Small intestine (tissue), 7 donors: ENCODE data around the gene NHLH1. TPM values are rescaled to one million over a fixed set of nuclear protein-coding genes. Genes with fewer than 3 reads are reported as not detected.

Source experiments
- DNase-seq, 2 donors: peaks; one replicate each; pipeline versions ENCODE4 v3.0.0 to v3.0.0-alpha.2; 2013
- FAIRE-seq: peaks from 2 replicates; lab custom pipeline; 2012; peaks lifted over from hg19 to GRCh38; lab: Jason Lieb, UNC
- H3K27ac ChIP-seq, 3 donors: one replicate each; pipeline ENCODE4 v1.5.1; 2013; ENCODE audit warnings: low read length in 2 of 3, mild to moderate bottlenecking in 2 of 3, control low read depth in 1 of 3, inconsistent platforms in 1 of 3, low read depth in 1 of 3, moderate library complexity in 1 of 3
- H3K27me3 ChIP-seq, 3 donors: one replicate each; pipeline ENCODE4 v1.6.1; 2013; ENCODE audit warnings: low read length in 3 of 3, inconsistent platforms in 1 of 3; ENCODE audit not compliant: control insufficient read depth in 3 of 3, insufficient read depth in 3 of 3
- H3K36me3 ChIP-seq, 3 donors: one replicate each; pipeline ENCODE4 v1.6.1; 2013; ENCODE audit warnings: low read length in 3 of 3, inconsistent platforms in 1 of 3, low read depth in 1 of 3, mild to moderate bottlenecking in 1 of 3, moderate library complexity in 1 of 3; ENCODE audit not compliant: control insufficient read depth in 3 of 3, insufficient read depth in 2 of 3
- H3K4me1 ChIP-seq, 3 donors: one replicate each; pipeline ENCODE4 v1.6.1; 2013; ENCODE audit warnings: low read length in 2 of 3, inconsistent platforms in 1 of 3, low read depth in 1 of 3, mild to moderate bottlenecking in 1 of 3, moderate library complexity in 1 of 3; ENCODE audit not compliant: control insufficient read depth in 3 of 3, insufficient read depth in 2 of 3
- H3K4me3 ChIP-seq, 3 donors: one replicate each; pipeline ENCODE4 v1.5.1; 2013; ENCODE audit warnings: low read length in 3 of 3, control low read depth in 1 of 3, inconsistent platforms in 1 of 3, low read depth in 1 of 3, mild to moderate bottlenecking in 1 of 3, moderate library complexity in 1 of 3
- H3K9me3 ChIP-seq, 2 donors: one replicate each; pipeline ENCODE4 v1.6.1; 2013; ENCODE audit warnings: low read depth in 1 of 2, low read length in 1 of 2; ENCODE audit not compliant: control insufficient read depth in 2 of 2, insufficient read depth in 1 of 2
- WGBS, 3 donors: extraction: QIAGEN DNeasy Blood & Tissue Kit; methylation state at CpG; one replicate each; pipeline ENCODE4 v1.1.7; 2013; 5-methylcytosine and 5-hydroxymethylcytosine counted together
- polyA plus RNA-seq, 4 donors: library from polyadenylated mRNA; stranded (reverse) in 3 of 4; unstranded in 1 of 4; fragments of 200-250 nt in 3 of 4; fragments of 120-200 nt in 1 of 4; gene quantifications; one replicate each; pipeline versions ENCODE4 v1.2.1 to v1.2.3, GENCODE V29; 2013
- donor health status: healthy with polysubstance abuse.
- donor health status: control.
- donor health status: control.
- donor health status: Bipolar disorder and iron deficiency.
- donor health status: healthy.

The NHLH1 gene
- polyA plus RNA-seq, 4 donors = 0.15 to 0.67 (median 0.37) TPM

DNA sequence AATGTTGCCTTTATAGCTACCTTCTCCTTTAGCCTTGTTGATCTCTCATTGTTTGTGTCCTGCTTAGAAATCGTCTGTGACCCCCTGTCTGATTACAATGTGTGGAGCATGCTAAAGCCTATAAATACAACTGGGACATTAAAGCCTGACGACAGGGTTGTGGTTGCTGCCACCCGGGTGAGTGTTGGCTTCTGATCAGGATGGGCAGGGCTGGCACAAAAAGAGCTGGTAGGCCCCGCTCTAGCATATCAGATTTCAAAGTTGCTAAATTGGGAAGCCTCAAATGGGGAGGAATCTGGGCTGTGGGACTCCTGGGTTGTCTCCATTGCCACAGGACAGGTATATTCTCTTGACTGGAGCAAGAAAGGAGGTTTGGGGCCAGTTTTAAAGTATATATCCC, 15.2 kb upstream of the NHLH1 start:
- Histone ChIP-seq H3K4me1 (peaks cover 0 to 3% (median 0%) of the 10 kb centered on the region in 3 donors), H3K4me3 (no peak overlapping the region), H3K9me3 (no peaks in the 10 kb centered on the region), H3K27ac (no peak overlapping the region), H3K36me3 (peaks cover 27 to 67% (median 63%) of the 10 kb centered on the region in 3 donors), H3K27me3 (no peaks in the 10 kb centered on the region)
- 85 to 89% (median 86%) methylated on average over 4 of the region's 4 CpGs for WGBS, 3 donors
- FAIRE-seq = no peak
- no peak for DNase-seq

DNA sequence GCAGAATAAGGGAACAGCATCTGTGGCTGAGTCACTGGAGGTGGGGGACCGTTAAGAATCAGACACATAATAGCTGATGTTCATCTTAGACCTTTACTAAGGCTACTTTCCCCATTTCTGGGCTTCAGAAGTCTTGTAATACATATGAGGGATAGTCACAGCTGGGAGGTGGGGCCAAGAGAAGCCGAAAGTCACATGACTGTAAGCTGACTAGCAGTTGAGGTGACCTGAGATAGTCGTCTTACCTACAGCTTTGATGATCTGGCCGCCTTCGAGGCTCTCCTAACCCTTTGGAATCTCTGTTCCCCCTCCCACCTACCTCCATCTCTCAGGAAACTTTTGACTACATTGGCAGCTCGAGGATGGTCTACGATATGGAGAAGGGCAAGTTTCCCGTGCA, 14.3 kb upstream of the NHLH1 start:
- no peaks in the 10 kb centered on the region for H3K4me1 ChIP-seq
- DNase-seq = no peak
- 82 to 91% (median 91%) methylated on average over 8 of the region's 8 CpGs for WGBS, 3 donors
- peaks cover 27 to 71% (median 65%) of the 10 kb centered on the region in 3 donors for H3K36me3 ChIP-seq
- H3K27ac ChIP-seq = no peak overlapping the region
- no peaks in the 10 kb centered on the region for H3K27me3 ChIP-seq
- FAIRE-seq = no peak
- no peaks in the 10 kb centered on the region for H3K9me3 ChIP-seq
- no peak overlapping the region for H3K4me3 ChIP-seq

DNA sequence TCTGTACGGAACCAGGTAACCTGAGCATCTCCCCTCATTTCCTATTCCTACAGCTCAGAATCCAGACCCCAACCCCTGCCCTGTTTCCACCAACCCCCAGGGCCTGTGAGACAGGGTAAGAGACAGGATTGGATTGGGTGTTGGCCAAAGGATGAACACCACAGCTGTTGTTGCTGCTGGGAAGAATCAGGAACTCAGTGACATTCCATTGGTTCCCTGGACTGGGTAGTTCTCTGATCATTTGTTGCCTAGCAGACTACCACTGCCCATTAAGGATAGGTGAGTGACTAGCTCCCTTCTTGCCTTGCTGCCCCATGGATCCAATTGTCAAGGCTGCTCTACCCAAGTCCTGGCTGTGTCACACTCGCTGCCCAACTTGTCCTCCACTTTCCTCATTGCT, 13.6 kb upstream of the NHLH1 start:
- Histone ChIP-seq H3K36me3 (peaks cover 27 to 74% (median 69%) of the 10 kb centered on the region in 3 donors), H3K27ac (no peak overlapping the region), H3K4me3 (no peak overlapping the region), H3K27me3 (no peaks in the 10 kb centered on the region), H3K4me1 (no peaks in the 10 kb centered on the region), H3K9me3 (no peaks in the 10 kb centered on the region)
- DNase-seq (no peak), FAIRE-seq (no peak)
- 90 to 97% (median 97%) methylated on average over 2 of the region's 2 CpGs for WGBS, 3 donors

DNA sequence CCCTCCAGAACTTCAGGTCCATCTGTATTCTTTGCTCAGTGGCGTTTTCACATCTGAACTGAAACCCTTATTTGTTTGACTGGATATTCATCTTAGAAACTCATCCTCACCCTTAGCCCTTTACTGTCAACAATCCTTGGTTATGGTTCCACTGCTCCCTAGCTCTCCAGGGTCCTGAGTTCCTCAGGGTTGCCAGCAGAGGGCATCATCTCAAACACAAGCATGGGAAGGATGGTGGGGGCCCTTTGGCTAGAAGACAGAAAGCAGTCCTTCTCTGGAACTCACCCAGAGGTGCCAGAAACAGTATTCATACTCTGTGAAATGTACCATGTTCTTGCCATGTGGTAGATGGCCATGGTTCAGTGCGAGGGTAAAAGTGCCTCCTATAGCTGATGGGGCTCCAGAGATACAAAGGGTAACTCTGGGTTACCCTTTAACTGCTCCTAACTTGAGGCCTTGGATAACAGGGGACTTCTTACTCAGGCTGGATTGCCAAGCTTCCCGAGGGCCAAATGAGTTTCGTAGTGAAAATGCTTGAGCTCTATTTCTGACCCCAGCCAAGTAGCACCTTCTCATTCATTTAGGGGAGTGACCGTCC, 12.4 kb upstream of the NHLH1 start:
- Histone ChIP-seq H3K9me3 (no peaks in the 10 kb centered on the region), H3K4me3 (no peak overlapping the region), H3K36me3 (peaks cover 31 to 73% (median 63%) of the 10 kb centered on the region in 3 donors), H3K27ac (no peak overlapping the region), H3K27me3 (no peaks in the 10 kb centered on the region), H3K4me1 (no peaks in the 10 kb centered on the region)
- WGBS, 3 donors = 71 to 89% (median 88%) methylated on average over 5 of the region's 5 CpGs
- FAIRE-seq (no peak), DNase-seq (peak in 1 of 2 donors; percentile 24)

DNA sequence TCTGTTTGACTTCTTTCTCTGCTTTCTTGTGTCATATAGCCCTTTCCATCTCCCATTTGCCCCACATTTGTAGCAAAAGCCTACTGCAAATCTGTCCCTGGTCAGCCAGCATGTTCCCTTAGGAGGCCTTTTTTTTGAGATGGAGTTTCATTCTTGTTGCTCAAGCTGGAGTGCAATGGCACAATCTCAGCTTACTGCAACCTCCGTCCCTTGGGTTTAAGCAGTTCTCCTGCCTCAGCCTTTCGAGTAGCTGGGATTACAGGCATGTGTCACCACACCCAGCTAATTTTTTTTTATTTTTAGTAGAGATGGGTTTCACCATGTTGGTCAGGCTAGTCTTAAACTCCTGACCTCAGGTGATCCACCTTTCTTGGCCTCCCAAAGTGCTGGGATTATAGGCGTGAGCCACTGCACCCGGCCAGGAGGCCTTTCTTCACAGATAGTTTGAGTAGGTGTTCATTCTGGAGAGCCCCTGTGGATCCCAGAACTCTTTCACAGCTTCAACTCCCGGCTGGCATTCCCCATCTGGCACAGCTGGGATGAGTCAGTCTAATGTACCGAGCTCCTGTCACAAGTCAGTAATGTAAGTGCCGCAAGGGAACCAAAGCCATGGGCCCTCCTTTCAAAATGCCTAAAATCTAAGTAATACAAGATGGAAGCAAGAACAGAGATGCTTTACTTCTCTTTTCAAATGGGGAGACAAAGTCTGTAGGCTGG, 9.4 kb upstream of the NHLH1 start:
- DNase-seq (no peak), FAIRE-seq (no peak)
- Histone ChIP-seq H3K27me3 (no peaks in the 10 kb centered on the region), H3K27ac (no peak overlapping the region), H3K36me3 (peaks cover 27 to 70% (median 55%) of the 10 kb centered on the region in 3 donors), H3K4me3 (no peak overlapping the region), H3K4me1 (no peaks in the 10 kb centered on the region), H3K9me3 (no peaks in the 10 kb centered on the region)
- WGBS, 3 donors = 85 to 91% (median 88%) methylated on average over 7 of the region's 7 CpGs

DNA sequence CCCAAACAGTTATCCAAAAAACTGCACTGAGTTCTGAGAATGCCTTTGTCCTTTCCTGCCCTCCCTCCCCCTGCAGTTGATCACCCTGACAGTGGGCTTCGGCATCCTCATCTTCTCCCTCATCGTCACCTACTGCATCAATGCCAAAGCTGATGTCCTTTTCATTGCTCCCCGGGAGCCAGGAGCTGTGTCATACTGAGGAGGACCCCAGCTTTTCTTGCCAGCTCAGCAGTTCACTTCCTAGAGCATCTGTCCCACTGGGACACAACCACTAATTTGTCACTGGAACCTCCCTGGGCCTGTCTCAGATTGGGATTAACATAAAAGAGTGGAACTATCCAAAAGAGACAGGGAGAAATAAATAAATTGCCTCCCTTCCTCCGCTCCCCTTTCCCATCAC, 8.8 kb upstream of the NHLH1 start:
- peaks cover 23 to 64% (median 50%) of the 10 kb centered on the region in 3 donors for H3K36me3 ChIP-seq
- DNase-seq = no peak
- WGBS, 3 donors = 85 to 94% (median 93%) methylated on average over 4 of the region's 4 CpGs
- no peak for FAIRE-seq
- no peaks in the 10 kb centered on the region for H3K27me3 ChIP-seq
- H3K4me3 ChIP-seq = no peak overlapping the region
- H3K9me3 ChIP-seq = no peaks in the 10 kb centered on the region
- H3K27ac ChIP-seq = no peak overlapping the region
- no peaks in the 10 kb centered on the region for H3K4me1 ChIP-seq

DNA sequence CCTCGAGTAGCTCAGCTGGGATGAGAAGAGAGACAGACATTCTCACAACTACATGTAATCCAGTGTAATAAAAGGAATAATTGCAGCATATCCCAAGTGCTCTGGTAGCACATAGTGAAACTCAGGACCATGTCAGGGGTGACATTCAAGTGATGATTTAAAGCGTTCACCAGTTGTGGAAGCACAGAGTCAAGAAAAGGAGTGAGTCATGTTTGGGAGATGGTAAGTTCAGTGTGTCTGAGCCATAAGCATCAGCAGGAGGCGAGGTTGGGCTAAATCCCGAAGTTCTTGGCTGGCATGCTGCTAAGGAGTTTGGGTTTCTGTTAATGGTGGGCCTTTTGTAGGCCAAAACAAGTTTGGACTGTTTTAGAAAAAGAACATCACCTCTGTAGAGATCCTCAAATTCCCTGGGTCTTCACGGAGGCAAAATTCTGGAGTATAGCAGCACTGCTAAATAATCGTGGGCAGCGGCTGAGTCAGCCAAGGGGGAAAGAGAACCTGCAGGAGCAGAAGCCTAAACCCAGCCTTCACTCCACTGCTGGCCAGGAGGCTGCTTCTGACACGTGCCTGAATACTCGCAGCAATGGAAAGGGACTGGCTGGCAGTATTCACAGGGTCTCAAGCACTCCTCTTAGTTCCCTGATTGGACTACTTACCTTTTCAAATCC, 7.2 kb upstream of the NHLH1 start:
- FAIRE-seq (no peak), DNase-seq (no peak)
- Histone ChIP-seq H3K9me3 (no peaks in the 10 kb centered on the region), H3K27ac (no peak overlapping the region), H3K4me1 (no peaks in the 10 kb centered on the region), H3K4me3 (no peak overlapping the region), H3K36me3 (peaks cover 18 to 50% (median 37%) of the 10 kb centered on the region in 3 donors), H3K27me3 (no peaks in the 10 kb centered on the region)
- WGBS, 3 donors = 80 to 87% (median 87%) methylated on average over 9 of the region's 9 CpGs

DNA sequence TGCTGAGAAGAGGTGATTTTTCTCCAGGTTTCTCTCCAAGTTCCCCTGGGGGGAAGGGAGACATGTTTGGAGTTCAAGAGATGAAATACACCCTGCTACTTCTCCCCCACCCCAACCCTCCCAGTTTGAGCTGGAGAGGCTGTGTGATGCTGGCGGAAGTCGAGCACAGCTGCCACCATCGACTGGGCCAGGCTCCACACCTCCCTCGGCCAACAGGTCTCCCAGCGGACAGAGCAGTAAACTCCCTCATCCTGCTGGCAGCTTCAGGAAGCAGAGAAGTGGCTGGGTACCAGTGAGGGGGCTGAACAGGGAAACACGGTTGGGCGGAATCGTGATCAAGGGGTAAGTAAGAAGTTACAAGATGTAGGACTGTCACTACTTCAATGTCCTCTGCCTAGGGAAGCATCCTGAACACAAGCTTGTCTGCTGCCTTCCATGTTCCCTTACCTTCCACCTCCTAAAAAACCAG, 6.6 kb upstream of the NHLH1 start:
- FAIRE-seq (no peak), DNase-seq (no peak)
- Histone ChIP-seq H3K4me3 (no peak overlapping the region), H3K36me3 (peaks cover 16 to 48% (median 32%) of the 10 kb centered on the region in 3 donors), H3K9me3 (no peaks in the 10 kb centered on the region), H3K4me1 (no peaks in the 10 kb centered on the region), H3K27ac (no peak overlapping the region), H3K27me3 (no peaks in the 10 kb centered on the region)
- 86 to 88% (median 87%) methylated on average over 8 of the region's 8 CpGs for WGBS, 3 donors
